GM19193 (cell line): ENCODE measurements around the gene KRT75.

ENCODE experiments used
- POLR2A ChIP-seq: IDR thresholded peaks from 4 replicates; pipeline ENCODE4 v1.6.1; 2011; ENCODE audit not compliant: insufficient read depth, insufficient read length; ENCODE audit errors: extremely low read depth

KRT75 gene

DNA sequence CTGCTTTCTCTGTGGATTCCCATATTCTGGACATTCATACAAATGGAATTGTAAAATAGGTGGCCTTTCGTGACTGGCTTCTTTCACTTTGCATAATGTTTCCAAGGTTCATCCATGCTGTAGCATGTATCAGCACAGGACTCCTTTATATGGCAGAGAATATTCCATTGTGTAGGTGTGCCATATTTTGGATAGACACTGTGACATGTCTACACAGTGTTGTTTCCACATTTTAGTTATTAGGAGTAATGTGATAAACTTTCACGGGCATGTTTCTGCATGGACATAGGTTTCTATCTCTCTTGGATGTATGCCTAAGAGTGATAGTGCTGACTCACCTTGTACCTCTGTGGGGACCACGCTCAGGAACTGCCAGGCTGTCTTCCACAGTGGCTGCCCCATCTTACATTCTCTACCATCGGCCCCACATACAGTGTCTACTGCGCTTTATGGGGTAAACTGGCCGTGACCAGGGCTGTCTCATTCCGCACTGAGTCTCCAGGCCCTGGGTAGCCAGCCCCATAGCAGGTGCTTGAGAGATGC is 41.6 kb downstream of the KRT75 start:
- no peak for TF ChIP-seq POLR2A

DNA sequence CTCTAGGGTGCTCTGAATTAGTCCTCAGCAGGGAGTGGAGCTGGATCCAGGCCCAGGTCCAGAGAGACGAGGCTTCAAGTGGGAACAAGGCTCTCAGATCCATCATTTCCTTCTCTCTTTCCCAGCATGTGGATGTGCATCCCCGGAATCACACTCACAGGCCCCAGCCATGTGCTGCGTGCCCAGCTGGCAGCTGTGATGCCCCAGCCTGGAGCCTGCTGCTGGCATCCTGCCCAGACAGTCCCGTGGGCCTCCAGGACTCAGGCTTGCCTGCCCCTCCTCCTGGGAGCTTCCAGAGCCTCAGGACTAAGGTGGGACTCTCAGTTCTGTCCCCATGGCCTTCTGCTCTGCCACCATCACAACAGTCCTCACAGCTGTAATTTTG is 42.6 kb downstream of the KRT75 start:
- TF ChIP-seq POLR2A, result no peak

DNA sequence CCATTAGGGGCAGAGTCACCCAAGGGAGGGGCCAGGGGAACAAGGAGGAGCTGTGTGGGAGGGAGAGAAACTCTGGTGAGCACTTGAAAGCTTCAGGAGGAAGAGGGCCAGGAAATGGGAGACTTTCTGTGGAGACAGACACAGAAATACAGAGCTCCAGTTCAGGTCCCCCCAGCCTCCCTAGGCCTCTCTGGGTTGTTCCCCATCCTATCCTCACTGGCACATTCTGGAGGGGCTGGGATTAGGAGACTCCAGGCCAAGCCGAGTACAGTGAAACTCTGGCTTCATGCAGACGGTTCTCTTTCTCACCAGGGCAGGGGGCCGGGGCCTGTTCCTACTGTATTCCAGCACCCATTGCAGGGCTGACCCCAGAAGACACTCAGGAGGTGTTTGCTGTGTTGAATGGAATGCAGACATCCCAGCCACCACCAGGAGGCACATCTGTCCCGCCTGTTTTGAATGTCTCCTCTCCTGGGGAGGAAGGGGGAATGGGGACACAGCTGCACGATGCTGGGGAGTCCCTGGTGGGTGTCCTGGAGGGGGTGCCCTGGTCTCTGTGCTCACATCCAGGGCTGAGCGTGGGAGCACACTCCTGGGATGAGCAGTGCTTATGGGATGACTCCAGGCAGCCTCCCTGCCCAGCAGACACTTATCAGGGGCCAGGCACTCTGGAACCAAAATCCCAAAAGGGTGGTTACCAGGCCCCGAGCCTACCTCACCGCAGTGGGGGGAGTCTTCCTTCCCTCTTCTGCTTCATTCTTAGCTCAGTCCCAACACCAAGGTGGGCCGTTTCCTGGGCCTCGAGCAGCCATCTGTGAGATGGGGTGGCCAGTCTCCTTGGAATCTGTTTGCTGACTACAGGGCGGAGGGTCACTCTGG is 43.2 kb downstream of the KRT75 start:
- TF ChIP-seq POLR2A, result no peak

DNA sequence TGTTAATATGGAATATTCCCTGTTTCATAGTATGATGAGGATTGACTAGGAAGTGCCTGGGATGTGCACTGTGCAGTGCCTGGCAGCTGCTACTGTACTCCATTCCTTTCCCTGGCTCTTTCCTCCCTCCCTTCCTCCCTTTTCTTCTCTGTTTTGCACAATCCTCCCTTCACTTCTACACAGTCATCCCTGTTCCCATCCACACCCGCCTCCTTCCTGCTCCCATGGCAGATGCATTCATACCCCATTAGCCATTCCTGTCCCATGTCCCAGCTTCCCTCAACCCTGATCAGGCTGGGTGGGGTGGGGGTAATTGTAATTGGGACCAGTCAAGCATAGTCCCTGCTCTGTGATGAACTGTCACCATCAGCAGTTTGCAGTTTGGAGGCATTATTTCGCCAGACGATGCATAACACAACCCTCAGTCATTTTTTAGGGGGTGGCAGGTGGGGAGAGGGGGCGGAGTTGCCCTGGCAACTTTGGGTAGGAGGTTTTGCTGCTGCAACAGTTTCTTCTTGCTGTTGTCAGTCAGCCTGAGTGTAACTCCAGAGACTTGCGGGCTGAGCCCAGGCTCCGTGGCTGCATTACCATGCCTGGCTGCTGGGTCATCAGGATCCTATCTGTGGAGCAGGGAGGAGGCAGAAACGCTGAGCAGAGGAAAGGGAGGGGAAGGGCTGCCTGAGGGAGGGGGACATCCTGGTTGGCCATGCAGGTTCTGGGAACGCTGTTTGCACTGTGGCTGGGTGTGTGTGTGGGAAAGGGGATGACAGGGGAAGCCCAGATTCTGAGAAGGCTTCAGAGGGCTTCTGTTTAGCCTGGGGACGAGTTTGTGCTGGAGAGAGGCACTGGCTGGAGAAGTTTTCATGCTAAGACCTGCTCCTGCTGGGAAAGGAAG is 44.6 kb downstream of the KRT75 start:
- no peak for TF ChIP-seq POLR2A

DNA sequence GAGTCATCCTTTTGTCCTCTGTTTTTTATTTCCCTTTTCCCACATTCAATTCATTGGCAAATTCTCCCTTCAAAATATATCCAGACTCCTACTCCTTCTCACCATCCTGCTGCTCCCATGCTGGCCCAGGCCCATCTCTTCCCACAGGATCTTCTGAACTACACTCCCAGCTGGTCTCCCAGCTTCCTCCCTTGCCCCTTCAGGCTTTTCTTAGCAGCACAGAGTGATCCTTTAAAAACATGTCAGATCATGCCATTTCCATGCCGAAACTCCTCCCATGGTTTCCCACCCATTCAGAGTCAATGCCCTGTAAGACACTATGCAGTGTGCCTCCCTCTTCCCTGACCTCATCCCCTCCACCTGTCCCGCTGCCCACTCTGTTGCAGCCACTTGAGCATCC is 46.3 kb downstream of the KRT75 start:
- TF ChIP-seq POLR2A, result no peak

DNA sequence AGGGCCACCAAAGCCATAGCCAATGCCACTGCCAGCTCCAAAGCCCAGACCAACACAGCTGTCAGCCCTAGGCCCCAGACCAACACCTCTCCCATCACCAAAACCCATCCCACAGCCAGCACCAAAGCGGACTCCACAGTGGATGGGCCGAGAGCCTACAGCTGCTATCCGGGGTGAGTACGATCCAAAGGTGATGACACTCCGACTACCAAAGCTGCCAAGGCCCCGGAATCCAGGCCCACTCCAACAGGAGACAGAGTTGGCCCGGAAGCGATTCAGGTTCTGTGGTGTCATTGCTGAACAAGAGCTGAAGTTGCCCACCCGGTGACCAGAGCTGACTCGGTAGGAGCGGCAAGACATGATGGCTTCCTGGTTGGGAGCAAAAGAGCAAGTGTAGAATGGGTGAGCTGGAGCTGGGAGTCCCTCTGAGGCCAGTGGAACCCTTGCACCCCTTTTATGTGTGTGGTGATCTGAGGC is 48.9 kb downstream of the KRT75 start, which contains the start of gene KRT84:
Gene KRT84 (minus strand): TSS at position 427 of the 477 bp plus-strand sequence. CDS start 67 bp downstream, at position 360.
- TF ChIP-seq POLR2A, result no peak

DNA sequence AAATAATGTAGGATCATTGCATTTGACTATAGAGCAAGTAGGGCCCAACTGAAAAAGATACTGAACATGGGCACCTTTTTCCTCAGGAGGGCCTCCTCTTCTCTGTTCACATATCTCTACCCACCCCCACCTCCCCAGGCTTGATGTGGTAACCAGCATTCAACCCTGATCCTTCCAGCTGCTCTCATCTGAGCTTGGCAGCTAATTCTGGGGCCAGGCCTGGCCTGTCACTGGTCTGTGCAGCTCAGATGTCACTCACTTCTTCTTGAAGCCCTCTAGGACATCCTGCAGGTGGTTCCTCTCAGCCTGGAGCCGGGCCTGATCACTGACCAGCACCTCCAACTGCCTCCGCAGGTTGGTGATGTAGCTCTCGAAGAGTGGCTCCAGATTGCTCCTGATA is 50.8 kb downstream of the KRT75 start:
- no peak for TF ChIP-seq POLR2A

DNA sequence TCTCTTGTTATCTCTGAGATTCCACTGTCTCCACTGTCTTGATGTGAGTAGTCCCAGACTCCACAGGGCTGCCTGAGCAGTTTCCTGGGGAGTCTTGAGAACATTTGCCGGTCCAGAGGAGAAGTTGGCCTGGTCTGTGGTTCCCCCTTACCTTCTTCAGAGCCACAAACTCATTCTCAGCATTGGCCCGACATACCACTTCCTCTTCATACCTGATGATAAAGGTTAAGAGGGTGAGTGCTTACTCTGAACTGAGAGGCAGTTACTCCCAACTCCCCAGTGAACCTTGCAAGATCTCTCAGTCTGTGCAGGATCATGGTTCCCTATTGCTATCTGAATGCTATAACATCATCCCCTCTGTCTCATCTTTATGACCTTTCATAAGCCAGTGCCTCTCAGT is 51.3 kb downstream of the KRT75 start:
- TF ChIP-seq POLR2A, result no peak

DNA sequence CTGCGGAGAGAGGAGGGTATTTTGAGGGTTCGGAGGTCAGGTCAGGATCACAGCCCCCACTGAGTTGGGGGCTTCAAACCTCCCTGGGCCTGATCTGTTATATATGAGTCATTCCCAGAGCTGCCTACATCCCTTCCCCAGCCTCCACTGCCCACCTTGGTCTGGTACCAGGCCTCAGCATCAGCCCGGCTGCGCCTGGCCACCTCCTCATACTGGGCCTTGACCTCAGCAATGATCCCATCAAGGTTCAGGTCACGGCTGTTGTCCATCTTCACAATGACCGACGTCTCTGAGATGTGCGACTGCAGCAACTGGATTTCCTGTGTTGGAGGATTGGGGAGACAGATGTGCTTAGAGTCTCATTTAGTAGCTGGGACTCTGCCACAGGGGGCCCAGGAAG is 53.0 kb downstream of the KRT75 start:
- no peak for TF ChIP-seq POLR2A

DNA sequence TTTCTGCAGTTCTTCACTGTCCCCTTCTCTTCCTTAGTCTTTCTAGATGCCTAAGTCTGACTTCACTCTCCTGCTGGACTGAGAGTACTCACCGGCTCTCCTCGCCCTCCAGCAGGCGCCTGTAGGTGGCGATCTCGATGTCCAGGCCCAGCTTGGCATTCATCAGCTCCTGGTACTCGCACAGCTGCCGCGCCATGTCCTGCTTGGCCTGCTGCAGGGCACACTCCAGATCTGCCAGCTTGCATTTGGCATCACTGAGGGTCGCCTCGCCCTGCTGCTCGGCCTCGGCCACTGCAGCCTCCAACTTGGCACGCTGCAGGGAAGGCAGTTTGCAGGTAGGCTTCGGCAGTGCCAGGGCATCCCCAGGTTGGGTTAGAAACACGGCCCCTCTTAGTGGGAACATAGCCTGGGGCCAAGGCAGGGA is 53.9 kb downstream of the KRT75 start:
- no peak for TF ChIP-seq POLR2A

DNA sequence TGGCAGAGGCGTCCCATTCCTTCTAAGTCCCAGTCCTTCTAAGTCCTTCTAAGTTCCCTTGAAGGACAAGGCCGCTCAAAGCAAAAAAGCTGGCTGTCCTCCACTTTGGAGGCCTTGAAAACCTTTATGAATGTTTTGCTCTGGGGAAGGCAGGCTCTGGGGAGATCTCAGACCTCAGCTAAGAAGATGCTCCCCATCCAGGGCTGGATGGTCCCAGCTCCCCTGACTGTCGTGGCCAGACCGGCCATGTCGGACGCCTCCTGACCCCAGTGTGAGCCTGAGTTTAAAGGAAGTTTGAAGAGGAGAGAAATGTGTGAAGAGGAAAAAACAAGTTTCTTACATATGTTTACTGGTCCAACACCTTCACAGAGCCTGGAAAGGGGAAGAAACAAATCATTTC is 54.6 kb downstream of the KRT75 start:
- no peak for TF ChIP-seq POLR2A

DNA sequence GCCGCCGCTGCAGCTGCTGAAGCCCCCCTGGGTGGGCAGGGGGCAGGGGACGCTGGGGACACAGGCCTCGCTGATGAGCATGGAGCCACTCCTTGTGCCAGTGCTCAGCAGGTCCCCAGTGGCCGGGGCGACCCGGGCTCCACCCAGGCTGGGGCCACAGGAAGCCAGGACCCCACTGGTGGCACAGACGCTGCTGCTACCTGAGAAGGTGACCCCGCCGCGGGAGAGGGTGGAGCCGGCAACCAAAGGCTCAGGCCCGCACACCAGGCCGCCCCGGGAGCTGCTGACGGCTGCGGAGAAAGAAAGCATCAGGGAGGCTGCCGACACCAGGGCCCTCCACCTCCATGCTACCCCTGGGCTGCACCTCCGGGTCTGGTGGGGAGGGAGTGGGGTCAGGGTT is 56.1 kb downstream of the KRT75 start:
- no peak for TF ChIP-seq POLR2A

DNA sequence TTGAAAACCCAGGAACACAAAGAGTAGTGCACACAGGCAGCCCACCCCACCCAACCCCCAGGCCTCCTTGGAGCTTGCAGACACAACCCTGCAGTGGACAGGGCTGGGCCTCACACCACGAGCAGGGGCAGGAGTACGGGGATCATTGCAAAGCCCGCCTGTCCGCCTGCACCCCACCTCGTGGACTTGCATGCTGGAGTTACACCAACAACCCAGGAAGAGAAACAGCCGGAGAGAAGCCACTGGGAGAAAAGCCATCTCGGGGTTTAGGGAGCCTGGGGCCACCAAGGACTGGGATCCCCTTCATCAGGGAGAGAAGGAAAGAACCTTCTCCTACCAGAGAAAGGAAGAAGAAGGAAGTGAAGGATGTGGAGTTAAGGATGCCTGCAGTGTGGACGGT is 56.9 kb downstream of the KRT75 start:
- no peak for TF ChIP-seq POLR2A
